Liver (tissue), 9 donors: Measurements from ENCODE around the gene UBA6. TPM values are rescaled to one million over a fixed set of nuclear protein-coding genes. Genes with fewer than 3 reads are reported as not detected.

Experiments used
- DNase-seq: peaks from one replicate; pipeline ENCODE4 v3.0.0-alpha.2; 2017; ENCODE audit warnings: low spot score
- H3K27ac ChIP-seq, 2 donors: one replicate each; pipeline ENCODE4 v1.7.0; 2013; ENCODE audit warnings: inconsistent platforms in 2 of 2, low read length in 2 of 2, control low read depth in 1 of 2, low read depth in 1 of 2, mild to moderate bottlenecking in 1 of 2
- H3K27me3 ChIP-seq, 4 donors: one replicate each; pipeline versions ENCODE4 v1.6.1 to v1.7.0; 2013; ENCODE audit warnings: low read length in 3 of 4, inconsistent platforms in 1 of 4, mild to moderate bottlenecking in 1 of 4, moderate library complexity in 1 of 4; ENCODE audit not compliant: control insufficient read depth in 4 of 4, insufficient read depth in 4 of 4
- H3K36me3 ChIP-seq, 4 donors: one replicate each; pipeline versions ENCODE4 v1.6.1 to v1.7.0; 2013; ENCODE audit warnings: low read length in 3 of 4, mild to moderate bottlenecking in 3 of 4, low read depth in 1 of 4, moderate library complexity in 1 of 4; ENCODE audit not compliant: control insufficient read depth in 4 of 4, insufficient read depth in 3 of 4
- H3K4me1 ChIP-seq, 4 donors: one replicate each; pipeline versions ENCODE4 v1.6.1 to v1.7.0; 2013; ENCODE audit warnings: low read length in 3 of 4, mild to moderate bottlenecking in 3 of 4, moderate library complexity in 1 of 4; ENCODE audit not compliant: control insufficient read depth in 4 of 4, insufficient read depth in 4 of 4
- H3K4me3 ChIP-seq, 3 donors: one replicate each; pipeline versions ENCODE4 v1.6.1 to v1.7.0; 2013; ENCODE audit warnings: low read length in 3 of 3, control low read depth in 1 of 3, low read depth in 1 of 3, mild to moderate bottlenecking in 1 of 3
- H3K9ac ChIP-seq, 2 donors: one replicate each; pipeline ENCODE4 v1.7.0; 2013; ENCODE audit warnings: low read length in 2 of 2, mild to moderate bottlenecking in 2 of 2, moderate library complexity in 2 of 2, control low read depth in 1 of 2, low read depth in 1 of 2
- H3K9me3 ChIP-seq, 4 donors: one replicate each; pipeline versions ENCODE4 v1.6.1 to v1.7.0; 2013; ENCODE audit warnings: low read length in 3 of 4; ENCODE audit not compliant: control insufficient read depth in 4 of 4
- EGR1 ChIP-seq, 2 donors: IDR thresholded peaks; 2 replicates each; pipeline ENCODE4 v1.6.1; 2016 to 2018; ENCODE audit warnings: antibody characterized with exemption in 2 of 2, low read depth in 2 of 2
- FOXA1 ChIP-seq: IDR thresholded peaks from 2 replicates; pipeline ENCODE4 v1.6.1; 2016; ENCODE audit warnings: antibody characterized with exemption
- FOXA2 ChIP-seq: IDR thresholded peaks from 2 replicates; pipeline ENCODE4 v1.6.1; 2016; ENCODE audit warnings: antibody characterized with exemption
- HNF4A ChIP-seq, 2 donors: conservative IDR thresholded peaks; 2 replicates each; pipeline ENCODE4 v1.6.1; 2016; ENCODE audit warnings: antibody characterized with exemption in 2 of 2, mild to moderate bottlenecking in 2 of 2
- HNF4G ChIP-seq: IDR thresholded peaks from 2 replicates; pipeline ENCODE4 v1.6.1; 2016; ENCODE audit warnings: antibody characterized with exemption
- JUND ChIP-seq, 2 donors: IDR thresholded peaks; 2 replicates each; pipeline ENCODE4 v1.6.1; 2016; ENCODE audit warnings: antibody characterized with exemption in 2 of 2
- NR2F2 ChIP-seq: IDR thresholded peaks from 2 replicates; pipeline ENCODE4 v1.6.1; 2016; ENCODE audit warnings: antibody characterized with exemption
- RAD21 ChIP-seq, 2 donors: IDR thresholded peaks; 2 replicates each; pipeline ENCODE4 v1.6.1; 2016; ENCODE audit warnings: antibody characterized with exemption in 2 of 2, mild to moderate bottlenecking in 2 of 2
- RXRA ChIP-seq, 2 donors: IDR thresholded peaks; 2 replicates each; pipeline ENCODE4 v1.6.1; 2017 to 2018; ENCODE audit warnings: antibody characterized with exemption in 2 of 2, mild to moderate bottlenecking in 1 of 2
- SP1 ChIP-seq: IDR thresholded peaks from 2 replicates; pipeline ENCODE4 v1.6.1; 2018; ENCODE audit warnings: antibody characterized with exemption, mild to moderate bottlenecking
- TAF1 ChIP-seq: conservative IDR thresholded peaks from 2 replicates; pipeline ENCODE4 v1.6.1; 2016; ENCODE audit warnings: antibody characterized with exemption, mild to moderate bottlenecking
- WGBS: extraction: QIAGEN DNeasy Blood & Tissue Kit; methylation state at CpG from one replicate; pipeline ENCODE4 v1.1.7; 2013; 5-methylcytosine and 5-hydroxymethylcytosine counted together
- polyA plus RNA-seq, 2 donors: library from polyadenylated mRNA; stranded (reverse) in 1 of 2; unstranded in 1 of 2; fragments of 200-250 nt in 1 of 2; fragments of >200 nt in 1 of 2; fragmentation: Nextera tagmentation in 1 of 2; extraction: Ambion mirVana in 1 of 2; gene quantifications; one replicate each; pipeline versions ENCODE4 v1.2.1 to v1.2.3, GENCODE V29; 2013 to 2015
- total RNA-seq, 2 donors: library from RNA; depleted of rRNA; stranded (reverse); fragments of >200 nt; gene quantifications; one replicate each; pipeline ENCODE4 v1.2.3, GENCODE V29; 2014
- TF ChIP-seq, protein P1 (sequence below): IDR thresholded peaks from 2 replicates; pipeline ENCODE4 v1.6.1; 2016; ENCODE audit warnings: antibody characterized with exemption
- TF ChIP-seq, protein P2 (sequence below): IDR thresholded peaks from 2 replicates; pipeline ENCODE4 v1.6.1; 2016; ENCODE audit warnings: antibody characterized with exemption, mild to moderate bottlenecking
- TF ChIP-seq, protein P3 (sequence below): fragments of 150-350 bp; IDR thresholded peaks from 2 replicates; pipeline ENCODE4 v1.5.1; 2017; ENCODE audit warnings: improper control_type of control experiment, low read depth, low read length; ENCODE audit not compliant: missing input control
- TF ChIP-seq, protein P4 (sequence below): IDR thresholded peaks from 2 replicates; pipeline ENCODE4 v1.6.1; 2016; ENCODE audit warnings: antibody characterized with exemption
- donor health status: healthy.
- donor health status: healthy.
- donor health status: healthy.
- donor health status: healthy.
- donor health status: healthy.

UBA6 gene
- total and polyA plus RNA-seq, 4 donors, result 8.4 to 122 (median 13.7) TPM

DNA sequence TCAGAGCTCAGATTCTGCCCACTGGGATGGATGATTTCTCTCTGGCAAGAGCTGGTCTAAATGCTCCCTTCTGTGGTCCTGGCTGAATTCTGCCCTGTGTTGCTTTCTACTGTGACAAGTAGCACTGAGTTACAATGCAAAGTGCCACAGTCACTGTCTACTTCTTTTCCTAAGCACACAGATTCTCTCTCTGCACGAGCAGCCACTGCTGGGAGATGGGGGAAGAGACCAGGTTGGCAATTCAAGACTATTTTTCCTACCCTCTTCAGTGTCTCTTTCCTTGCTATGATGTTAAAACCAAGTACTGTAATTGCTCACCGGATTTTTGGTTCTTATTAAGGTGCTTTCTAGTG is 97.0 kb downstream of the UBA6 start:
- WGBS, result 75% methylated on average over 2 of the region's 2 CpGs
- TF ChIP-seq HNF4A (conservative IDR thresholded peaks at IDR 0.05) (no peak), FOXA2 (no peak), EGR1 (IDR thresholded peaks at IDR 0.05; ENCODE audit: low read depth in 2 of 2) (no peak), RAD21 (IDR thresholded peaks at IDR 0.05) (no peak), SP1 (no peak), TAF1 (no peak), JUND (IDR thresholded peaks at IDR 0.05) (no peak)
- TF ChIP-seq, protein P1, sequence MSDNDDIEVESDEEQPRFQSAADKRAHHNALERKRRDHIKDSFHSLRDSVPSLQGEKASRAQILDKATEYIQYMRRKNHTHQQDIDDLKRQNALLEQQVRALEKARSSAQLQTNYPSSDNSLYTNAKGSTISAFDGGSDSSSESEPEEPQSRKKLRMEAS, result no peak
- TF ChIP-seq, protein P2, sequence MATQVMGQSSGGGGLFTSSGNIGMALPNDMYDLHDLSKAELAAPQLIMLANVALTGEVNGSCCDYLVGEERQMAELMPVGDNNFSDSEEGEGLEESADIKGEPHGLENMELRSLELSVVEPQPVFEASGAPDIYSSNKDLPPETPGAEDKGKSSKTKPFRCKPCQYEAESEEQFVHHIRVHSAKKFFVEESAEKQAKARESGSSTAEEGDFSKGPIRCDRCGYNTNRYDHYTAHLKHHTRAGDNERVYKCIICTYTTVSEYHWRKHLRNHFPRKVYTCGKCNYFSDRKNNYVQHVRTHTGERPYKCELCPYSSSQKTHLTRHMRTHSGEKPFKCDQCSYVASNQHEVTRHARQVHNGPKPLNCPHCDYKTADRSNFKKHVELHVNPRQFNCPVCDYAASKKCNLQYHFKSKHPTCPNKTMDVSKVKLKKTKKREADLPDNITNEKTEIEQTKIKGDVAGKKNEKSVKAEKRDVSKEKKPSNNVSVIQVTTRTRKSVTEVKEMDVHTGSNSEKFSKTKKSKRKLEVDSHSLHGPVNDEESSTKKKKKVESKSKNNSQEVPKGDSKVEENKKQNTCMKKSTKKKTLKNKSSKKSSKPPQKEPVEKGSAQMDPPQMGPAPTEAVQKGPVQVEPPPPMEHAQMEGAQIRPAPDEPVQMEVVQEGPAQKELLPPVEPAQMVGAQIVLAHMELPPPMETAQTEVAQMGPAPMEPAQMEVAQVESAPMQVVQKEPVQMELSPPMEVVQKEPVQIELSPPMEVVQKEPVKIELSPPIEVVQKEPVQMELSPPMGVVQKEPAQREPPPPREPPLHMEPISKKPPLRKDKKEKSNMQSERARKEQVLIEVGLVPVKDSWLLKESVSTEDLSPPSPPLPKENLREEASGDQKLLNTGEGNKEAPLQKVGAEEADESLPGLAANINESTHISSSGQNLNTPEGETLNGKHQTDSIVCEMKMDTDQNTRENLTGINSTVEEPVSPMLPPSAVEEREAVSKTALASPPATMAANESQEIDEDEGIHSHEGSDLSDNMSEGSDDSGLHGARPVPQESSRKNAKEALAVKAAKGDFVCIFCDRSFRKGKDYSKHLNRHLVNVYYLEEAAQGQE, result no peak
- Histone ChIP-seq H3K9me3 (no peaks in the 10 kb centered on the region), H3K9ac (no peak overlapping the region), H3K4me3 (no peak overlapping the region), H3K27me3 (no peaks in the 10 kb centered on the region), H3K27ac (no peak overlapping the region), H3K4me1 (no peaks in the 10 kb centered on the region), H3K36me3 (no peaks in the 10 kb centered on the region)
- DNase-seq, result no peak

DNA sequence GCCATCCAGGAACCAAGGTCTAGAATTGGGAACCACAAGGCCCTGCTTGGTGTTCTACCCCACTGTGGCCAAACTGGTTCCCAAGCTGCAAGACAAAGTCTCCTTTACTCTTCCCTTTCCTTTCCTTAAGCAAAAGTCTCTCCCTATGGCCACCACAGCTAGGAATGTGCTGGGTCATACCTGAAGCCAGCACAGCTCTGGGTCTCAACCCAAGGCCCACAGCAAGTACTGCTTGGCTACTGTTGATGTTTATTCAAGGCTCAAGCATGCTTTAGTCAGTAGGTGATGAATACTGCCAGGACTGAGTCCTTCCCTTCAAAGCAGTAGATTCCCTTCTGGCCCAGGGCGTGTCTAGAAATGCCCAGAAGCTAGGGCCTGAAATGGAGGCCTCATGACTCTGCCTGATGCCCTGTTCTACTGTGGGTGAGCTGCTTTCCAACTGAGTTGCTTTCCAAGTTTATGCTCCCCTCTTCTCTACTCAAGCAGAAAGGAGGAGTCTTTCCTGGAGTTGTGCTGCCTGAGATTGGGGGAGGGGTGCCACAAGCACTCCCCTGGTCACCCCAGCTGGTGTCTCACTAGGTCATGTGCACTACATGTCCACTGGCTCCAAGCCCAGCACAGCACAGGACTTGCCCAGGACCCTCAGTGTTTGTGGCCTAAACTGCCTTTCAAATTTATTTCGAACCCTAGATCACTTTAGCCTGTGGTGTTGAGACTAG is 97.5 kb downstream of the UBA6 start:
- no peaks in the 10 kb centered on the region for H3K36me3 ChIP-seq
- 95% methylated on average over 2 of the region's 2 CpGs for WGBS
- DNase-seq, result no peak
- no peaks in the 10 kb centered on the region for H3K9me3 ChIP-seq
- H3K9ac ChIP-seq, result no peak overlapping the region
- no peak for TF ChIP-seq RXRA (IDR thresholded peaks at IDR 0.05)
- TF ChIP-seq SP1, result no peak
- TF ChIP-seq, protein P3, sequence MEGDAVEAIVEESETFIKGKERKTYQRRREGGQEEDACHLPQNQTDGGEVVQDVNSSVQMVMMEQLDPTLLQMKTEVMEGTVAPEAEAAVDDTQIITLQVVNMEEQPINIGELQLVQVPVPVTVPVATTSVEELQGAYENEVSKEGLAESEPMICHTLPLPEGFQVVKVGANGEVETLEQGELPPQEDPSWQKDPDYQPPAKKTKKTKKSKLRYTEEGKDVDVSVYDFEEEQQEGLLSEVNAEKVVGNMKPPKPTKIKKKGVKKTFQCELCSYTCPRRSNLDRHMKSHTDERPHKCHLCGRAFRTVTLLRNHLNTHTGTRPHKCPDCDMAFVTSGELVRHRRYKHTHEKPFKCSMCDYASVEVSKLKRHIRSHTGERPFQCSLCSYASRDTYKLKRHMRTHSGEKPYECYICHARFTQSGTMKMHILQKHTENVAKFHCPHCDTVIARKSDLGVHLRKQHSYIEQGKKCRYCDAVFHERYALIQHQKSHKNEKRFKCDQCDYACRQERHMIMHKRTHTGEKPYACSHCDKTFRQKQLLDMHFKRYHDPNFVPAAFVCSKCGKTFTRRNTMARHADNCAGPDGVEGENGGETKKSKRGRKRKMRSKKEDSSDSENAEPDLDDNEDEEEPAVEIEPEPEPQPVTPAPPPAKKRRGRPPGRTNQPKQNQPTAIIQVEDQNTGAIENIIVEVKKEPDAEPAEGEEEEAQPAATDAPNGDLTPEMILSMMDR, result no peak
- TF ChIP-seq, protein P4, sequence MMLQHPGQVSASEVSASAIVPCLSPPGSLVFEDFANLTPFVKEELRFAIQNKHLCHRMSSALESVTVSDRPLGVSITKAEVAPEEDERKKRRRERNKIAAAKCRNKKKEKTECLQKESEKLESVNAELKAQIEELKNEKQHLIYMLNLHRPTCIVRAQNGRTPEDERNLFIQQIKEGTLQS, result no peak
- TF ChIP-seq NR2F2, result no peak
- TF ChIP-seq FOXA2, result no peak
- no peak for TF ChIP-seq FOXA1
- TF ChIP-seq, protein P2, result no peak
- TF ChIP-seq, protein P1, result no peak
- no peak for TF ChIP-seq HNF4G
- TF ChIP-seq RAD21 (IDR thresholded peaks at IDR 0.05), result no peak
- no peaks in the 10 kb centered on the region for H3K27me3 ChIP-seq
- H3K4me1 ChIP-seq, result no peaks in the 10 kb centered on the region
- H3K4me3 ChIP-seq, result no peak overlapping the region
- H3K27ac ChIP-seq, result no peak overlapping the region
